ENCODE data around the gene APOC1. TPM values are rescaled to one million over a fixed set of nuclear protein-coding genes. Genes with fewer than 3 reads are reported as not detected.
"Not testable (repeated sequence)": the region's sequence is repeated elsewhere in the genome, so short reads cannot be mapped to it uniquely, and the experiment has no call there.

APOC1 gene
- polyA plus RNA-seq (2013, experiment 1 of 2; ENCODE audit: insufficient read length) = 1.3 TPM
- 0.91 TPM for polyA plus RNA-seq (2013, experiment 2 of 2; ENCODE audit: insufficient read length)

- peak; percentile 80 for DNase-seq
Measured at GRCh38 chr19:44914433-44915206, at the start of gene APOC1. Gene APOC1 (plus strand): TSS chr19:44914608. CDS start chr19:44914892, 284 bp downstream.

GRCh38 chr19:44865196-44865767, 49.1 kb upstream of the APOC1 start:
- DNase-seq = no peak

GRCh38 chr19:44866664-44867063, 47.7 kb upstream of the APOC1 start:
- no peak for DNase-seq

GRCh38 chr19:44867578-44867977, 46.8 kb upstream of the APOC1 start:
- DNase-seq = no peak

- peak; percentile 78 for DNase-seq
Measured at GRCh38 chr19:44869733-44870470, 44.5 kb upstream of the APOC1 start.

GRCh38 chr19:44871809-44872208, 42.6 kb upstream of the APOC1 start:
- no peak for DNase-seq

GRCh38 chr19:44872661-44873060, 41.7 kb upstream of the APOC1 start:
- DNase-seq = no peak

GRCh38 chr19:44874317-44874716, 40.1 kb upstream of the APOC1 start:
- no peak for DNase-seq

- DNase-seq = peak; percentile 80
Measured at GRCh38 chr19:44875666-44876451, 38.5 kb upstream of the APOC1 start.

GRCh38 chr19:44876930-44877535, 37.4 kb upstream of the APOC1 start:
- no peak for DNase-seq

- DNase-seq = no peak
Measured at GRCh38 chr19:44878120-44878865, 36.1 kb upstream of the APOC1 start.

GRCh38 chr19:44879309-44880065, 34.9 kb upstream of the APOC1 start:
- DNase-seq = no peak

GRCh38 chr19:44882063-44882462, 32.3 kb upstream of the APOC1 start:
- DNase-seq = no peak

- DNase-seq = not testable (repeated sequence)
Measured at GRCh38 chr19:44882619-44883397, 31.6 kb upstream of the APOC1 start.

- DNase-seq = peak; percentile 77
Measured at GRCh38 chr19:44883922-44884321, 30.5 kb upstream of the APOC1 start.

- DNase-seq = no peak
Measured at GRCh38 chr19:44884566-44884965, 29.8 kb upstream of the APOC1 start.

GRCh38 chr19:44886141-44886540, 28.3 kb upstream of the APOC1 start:
- DNase-seq = no peak

- no peak for DNase-seq
Measured at GRCh38 chr19:44887648-44888047, 26.8 kb upstream of the APOC1 start.

GRCh38 chr19:44888335-44888734, 26.1 kb upstream of the APOC1 start:
- DNase-seq = not testable (repeated sequence)
